Measurements from ENCODE around the gene LKAAEAR1. TPM values are rescaled to one million over a fixed set of nuclear protein-coding genes. Genes with fewer than 3 reads are reported as not detected.

Gene LKAAEAR1
- total RNA-seq, 1 donor from 2014 or later, result not detected

DNA sequence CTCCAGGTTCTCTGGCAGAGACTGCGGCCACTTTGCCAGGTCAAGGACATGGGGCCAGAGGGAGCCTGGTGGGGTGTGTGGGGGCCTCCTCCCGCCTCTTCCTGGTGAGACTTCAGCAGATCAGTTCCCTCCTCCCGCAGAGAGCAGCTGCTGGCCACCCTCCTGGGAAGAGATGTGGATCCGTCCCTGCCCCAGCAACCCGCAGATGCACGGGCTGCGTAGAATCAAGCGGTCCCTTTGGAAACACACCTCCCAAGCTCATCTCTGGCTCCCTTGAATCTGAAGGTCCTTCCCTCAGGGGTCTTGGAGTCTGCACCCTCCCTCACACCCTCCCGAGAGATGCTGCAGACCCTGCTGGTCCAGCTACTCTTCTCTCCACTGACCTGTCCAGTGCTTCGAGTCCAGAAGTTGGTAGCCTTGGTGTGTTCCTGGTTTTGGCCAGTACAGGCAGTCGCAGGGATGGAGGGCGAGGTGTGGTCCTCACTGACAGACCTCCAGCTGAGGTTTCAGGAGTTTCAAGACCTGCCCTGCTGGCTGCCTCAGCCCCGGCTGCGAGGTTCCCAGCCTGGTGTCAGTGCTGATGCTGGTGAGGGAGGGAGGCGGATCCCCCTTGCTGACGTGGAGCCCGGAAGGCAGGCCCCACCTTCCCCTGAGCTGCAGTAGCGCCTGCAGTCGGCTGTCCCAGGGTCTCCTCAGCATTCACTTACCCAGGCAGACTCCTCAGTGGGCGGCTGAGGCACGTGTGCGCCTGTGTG is 23.0 kb upstream of the LKAAEAR1 start, which contains the start of gene NPBWR2:
Gene NPBWR2 (minus strand): TSS at position 585 of the 755 bp plus-strand sequence. CDS start 734 bp downstream, outside the sequence.
- peak within 1 kb of the TSS; percentile 20 for H3K4me3 Mint-ChIP-seq (ENCODE audit: unreplicated experiment)
- no peak within 1 kb of the TSS for H3K27ac Mint-ChIP-seq (ENCODE audit: unreplicated experiment)
- H3K27me3 Mint-ChIP-seq (ENCODE audit: unreplicated experiment), result peaks cover 13% of the 10 kb centered on the region
- peaks cover 8% of the 10 kb centered on the region for H3K4me1 Mint-ChIP-seq (ENCODE audit: low read depth, unreplicated experiment)
- H3K36me3 Mint-ChIP-seq (ENCODE audit: unreplicated experiment), result no peaks in the 10 kb centered on the region
- no peak for TF ChIP-seq CTCF (IDR thresholded peaks at IDR 0.05; ENCODE audit: partially characterized antibody, unreplicated experiment)
- H3K9me3 Mint-ChIP-seq (ENCODE audit: unreplicated experiment), result peaks cover 12% of the 10 kb centered on the region
- DNase-seq, result peak; percentile 34

DNA sequence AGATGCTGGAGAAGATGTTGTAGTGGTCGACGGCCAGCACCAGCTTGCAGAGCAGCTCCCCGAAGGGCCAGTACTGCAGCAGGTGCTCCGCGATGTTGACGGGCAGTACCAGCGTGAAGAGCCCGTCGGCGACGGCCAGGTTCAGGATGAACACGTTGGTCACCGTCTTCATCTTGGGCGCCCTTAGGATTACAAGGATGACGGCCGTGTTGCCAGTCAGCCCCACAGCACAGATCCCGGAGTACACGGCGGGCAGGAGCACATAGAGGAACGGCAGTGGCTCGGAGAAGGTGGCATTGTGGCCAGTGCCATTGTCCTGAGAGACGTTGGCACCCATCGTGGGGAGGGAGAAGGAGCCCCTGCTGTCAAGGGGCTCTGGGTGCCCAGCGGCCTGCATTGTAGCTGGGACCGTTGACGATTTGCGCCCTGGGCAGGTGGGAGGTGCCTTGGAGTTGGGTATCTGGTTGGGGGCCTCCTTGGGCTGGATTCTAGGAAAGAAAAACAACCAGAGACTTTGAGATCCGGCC is 22.3 kb upstream of the LKAAEAR1 start:
- peak; percentile 11 for DNase-seq
- no peak for TF ChIP-seq CTCF (IDR thresholded peaks at IDR 0.05; ENCODE audit: partially characterized antibody, unreplicated experiment)
- H3K27me3 Mint-ChIP-seq (ENCODE audit: unreplicated experiment), result peaks cover 15% of the 10 kb centered on the region
- peaks cover 12% of the 10 kb centered on the region for H3K9me3 Mint-ChIP-seq (ENCODE audit: unreplicated experiment)
- no peaks in the 10 kb centered on the region for H3K36me3 Mint-ChIP-seq (ENCODE audit: unreplicated experiment)
- H3K27ac Mint-ChIP-seq (ENCODE audit: unreplicated experiment), result no peak overlapping the region
- peaks cover 4% of the 10 kb centered on the region for H3K4me1 Mint-ChIP-seq (ENCODE audit: low read depth, unreplicated experiment)
- H3K4me3 Mint-ChIP-seq (ENCODE audit: unreplicated experiment), result no peak overlapping the region

GRCh38 chr20:64105846-64106434 is 21.7 kb upstream of the LKAAEAR1 start:
- Mint-ChIP-seq H3K27ac (ENCODE audit: unreplicated experiment) (no peak overlapping the region), H3K27me3 (ENCODE audit: unreplicated experiment) (peaks cover 20% of the 10 kb centered on the region), H3K36me3 (ENCODE audit: unreplicated experiment) (no peaks in the 10 kb centered on the region), H3K4me3 (ENCODE audit: unreplicated experiment) (no peak overlapping the region), H3K9me3 (ENCODE audit: unreplicated experiment) (peaks cover 9% of the 10 kb centered on the region), H3K4me1 (ENCODE audit: low read depth, unreplicated experiment) (peaks cover 7% of the 10 kb centered on the region)
- DNase-seq, result peak; percentile 7
- TF ChIP-seq CTCF (IDR thresholded peaks at IDR 0.05; ENCODE audit: partially characterized antibody, unreplicated experiment), result no peak

GRCh38 chr20:64104667-64105451 is 20.7 kb upstream of the LKAAEAR1 start:
- no peak for TF ChIP-seq CTCF (IDR thresholded peaks at IDR 0.05; ENCODE audit: partially characterized antibody, unreplicated experiment)
- H3K4me1 Mint-ChIP-seq (ENCODE audit: low read depth, unreplicated experiment), result peaks cover 7% of the 10 kb centered on the region
- peak; percentile 15 for DNase-seq
- H3K36me3 Mint-ChIP-seq (ENCODE audit: unreplicated experiment), result no peaks in the 10 kb centered on the region
- H3K27me3 Mint-ChIP-seq (ENCODE audit: unreplicated experiment), result peaks cover 21% of the 10 kb centered on the region
- no peak overlapping the region for H3K4me3 Mint-ChIP-seq (ENCODE audit: unreplicated experiment)
- peaks cover 9% of the 10 kb centered on the region for H3K9me3 Mint-ChIP-seq (ENCODE audit: unreplicated experiment)
- H3K27ac Mint-ChIP-seq (ENCODE audit: unreplicated experiment), result no peak overlapping the region

Data from glutamatergic neuron (in vitro differentiated cells).